ENCODE results near the gene PIGM.
"Not testable (repeated sequence)": the region's sequence is repeated elsewhere in the genome, so short reads cannot be mapped to it uniquely, and the experiment has no call there.

PIGM gene

DNA sequence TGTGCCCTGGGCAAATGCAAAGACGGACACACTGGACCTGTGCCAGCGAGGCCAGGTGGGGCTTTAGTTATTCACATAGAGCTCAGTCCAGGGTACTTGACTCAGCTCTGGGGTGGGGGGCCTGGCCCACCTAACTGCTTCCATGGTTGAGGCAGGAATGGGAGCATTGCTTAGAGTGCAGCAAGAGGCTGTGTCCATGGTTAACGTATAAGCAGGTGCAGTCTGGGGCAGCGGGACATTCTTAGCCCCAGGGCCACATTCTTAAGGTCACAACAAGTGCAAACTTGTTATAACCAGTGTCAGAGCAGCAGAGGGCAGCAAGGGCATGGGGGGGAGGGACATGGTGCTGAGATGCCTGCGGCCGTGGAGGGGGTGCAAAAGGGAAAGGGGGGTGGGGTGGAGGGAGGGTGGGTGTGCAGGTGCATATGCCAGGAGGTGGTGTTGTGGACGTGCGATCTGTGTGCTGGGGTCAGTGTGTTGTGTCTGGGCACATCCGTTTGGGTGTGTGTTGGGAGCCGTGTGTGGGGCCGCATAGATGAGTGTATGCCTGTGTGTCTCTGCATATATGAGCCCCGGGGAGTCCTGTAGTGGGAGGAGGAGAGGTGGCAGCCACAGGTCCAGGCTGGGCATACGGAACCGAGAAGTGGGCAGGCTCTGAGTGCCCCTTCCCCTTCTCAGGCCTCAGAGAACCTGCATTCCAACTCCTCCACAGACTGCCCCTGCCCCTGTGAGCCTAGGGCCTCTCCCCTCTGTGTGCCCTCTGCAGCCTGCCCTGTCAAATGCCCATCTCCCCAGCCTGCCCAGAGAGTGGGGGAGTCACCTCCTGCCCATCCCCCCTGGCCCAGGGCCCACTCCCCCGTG is 29.8 kb upstream of the PIGM start:
- H3K4me3 ChIP-seq (ENCODE audit: low read depth, low read length) = no peak overlapping the region
- in situ Hi-C loops (cut with HindIII; ENCODE audit: low sequenced_read_pairs) = no loop called here

DNA sequence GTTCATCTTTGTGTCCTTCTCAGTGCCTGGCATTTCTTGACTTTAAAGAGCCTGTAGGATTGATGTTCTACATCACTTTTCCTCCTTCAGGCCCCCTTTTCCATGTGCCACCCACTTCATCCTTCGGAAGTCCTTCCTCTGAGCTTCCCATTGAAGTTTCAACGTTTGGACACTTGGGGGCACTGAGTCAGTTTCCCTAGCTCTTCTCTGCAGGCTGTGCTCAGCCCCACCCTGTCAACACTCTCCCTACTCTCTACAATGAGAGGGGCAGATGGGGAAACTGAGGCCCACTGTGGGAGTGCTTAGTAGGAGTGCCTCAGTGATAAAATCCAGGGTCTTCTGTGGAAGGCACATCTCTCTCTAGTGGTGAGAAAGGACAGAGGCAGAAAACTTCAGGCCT is 26.3 kb upstream of the PIGM start:
- in situ Hi-C loops (cut with HindIII; ENCODE audit: low sequenced_read_pairs) = no loop called here
- TF ChIP-seq, protein P1, sequence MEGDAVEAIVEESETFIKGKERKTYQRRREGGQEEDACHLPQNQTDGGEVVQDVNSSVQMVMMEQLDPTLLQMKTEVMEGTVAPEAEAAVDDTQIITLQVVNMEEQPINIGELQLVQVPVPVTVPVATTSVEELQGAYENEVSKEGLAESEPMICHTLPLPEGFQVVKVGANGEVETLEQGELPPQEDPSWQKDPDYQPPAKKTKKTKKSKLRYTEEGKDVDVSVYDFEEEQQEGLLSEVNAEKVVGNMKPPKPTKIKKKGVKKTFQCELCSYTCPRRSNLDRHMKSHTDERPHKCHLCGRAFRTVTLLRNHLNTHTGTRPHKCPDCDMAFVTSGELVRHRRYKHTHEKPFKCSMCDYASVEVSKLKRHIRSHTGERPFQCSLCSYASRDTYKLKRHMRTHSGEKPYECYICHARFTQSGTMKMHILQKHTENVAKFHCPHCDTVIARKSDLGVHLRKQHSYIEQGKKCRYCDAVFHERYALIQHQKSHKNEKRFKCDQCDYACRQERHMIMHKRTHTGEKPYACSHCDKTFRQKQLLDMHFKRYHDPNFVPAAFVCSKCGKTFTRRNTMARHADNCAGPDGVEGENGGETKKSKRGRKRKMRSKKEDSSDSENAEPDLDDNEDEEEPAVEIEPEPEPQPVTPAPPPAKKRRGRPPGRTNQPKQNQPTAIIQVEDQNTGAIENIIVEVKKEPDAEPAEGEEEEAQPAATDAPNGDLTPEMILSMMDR (IDR thresholded peaks at IDR 0.05; ENCODE audit: low read depth, low read length, missing control alignments) = peak; percentile 50
- DNase-seq (ENCODE audit: low read depth) = no peak
- H3K4me3 ChIP-seq (ENCODE audit: low read depth, low read length) = no peak overlapping the region

More for the DNA sequence above, 29.8 kb upstream of the PIGM start:
- DNase-seq (ENCODE audit: low read depth) = no peak
- TF ChIP-seq, protein P1 (IDR thresholded peaks at IDR 0.05; ENCODE audit: low read depth, low read length, missing control alignments) = no peak

DNA sequence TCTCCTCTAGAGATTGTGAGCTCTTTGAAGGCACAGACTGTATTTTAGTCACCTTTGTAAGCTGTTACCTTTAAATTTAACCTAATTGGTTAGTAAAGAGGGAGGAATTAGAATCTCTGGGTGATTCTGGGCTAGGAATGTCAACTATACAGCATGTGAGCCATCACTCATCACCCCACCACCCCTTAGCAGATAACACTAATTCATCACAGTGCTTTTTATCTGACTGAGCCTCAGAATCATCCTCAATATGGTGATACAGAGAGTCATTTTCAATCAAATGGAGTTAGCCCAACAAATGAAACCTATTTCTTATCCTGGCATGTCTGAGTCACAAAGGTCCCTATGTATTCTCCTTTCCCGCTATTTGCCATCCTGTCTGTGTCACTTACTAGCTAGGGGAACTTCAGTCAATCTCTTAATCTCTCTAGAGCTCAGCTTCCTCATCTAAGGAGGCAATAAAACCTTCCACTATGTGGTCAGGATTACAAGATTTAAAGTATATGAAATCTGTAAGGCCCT is 24.9 kb upstream of the PIGM start:
- TF ChIP-seq, protein P1 (IDR thresholded peaks at IDR 0.05; ENCODE audit: low read depth, low read length, missing control alignments) = no peak
- DNase-seq (ENCODE audit: low read depth) = no peak
- no peak overlapping the region for H3K4me3 ChIP-seq (ENCODE audit: low read depth, low read length)
- in situ Hi-C loops (cut with HindIII; ENCODE audit: low sequenced_read_pairs) = no loop called here

DNA sequence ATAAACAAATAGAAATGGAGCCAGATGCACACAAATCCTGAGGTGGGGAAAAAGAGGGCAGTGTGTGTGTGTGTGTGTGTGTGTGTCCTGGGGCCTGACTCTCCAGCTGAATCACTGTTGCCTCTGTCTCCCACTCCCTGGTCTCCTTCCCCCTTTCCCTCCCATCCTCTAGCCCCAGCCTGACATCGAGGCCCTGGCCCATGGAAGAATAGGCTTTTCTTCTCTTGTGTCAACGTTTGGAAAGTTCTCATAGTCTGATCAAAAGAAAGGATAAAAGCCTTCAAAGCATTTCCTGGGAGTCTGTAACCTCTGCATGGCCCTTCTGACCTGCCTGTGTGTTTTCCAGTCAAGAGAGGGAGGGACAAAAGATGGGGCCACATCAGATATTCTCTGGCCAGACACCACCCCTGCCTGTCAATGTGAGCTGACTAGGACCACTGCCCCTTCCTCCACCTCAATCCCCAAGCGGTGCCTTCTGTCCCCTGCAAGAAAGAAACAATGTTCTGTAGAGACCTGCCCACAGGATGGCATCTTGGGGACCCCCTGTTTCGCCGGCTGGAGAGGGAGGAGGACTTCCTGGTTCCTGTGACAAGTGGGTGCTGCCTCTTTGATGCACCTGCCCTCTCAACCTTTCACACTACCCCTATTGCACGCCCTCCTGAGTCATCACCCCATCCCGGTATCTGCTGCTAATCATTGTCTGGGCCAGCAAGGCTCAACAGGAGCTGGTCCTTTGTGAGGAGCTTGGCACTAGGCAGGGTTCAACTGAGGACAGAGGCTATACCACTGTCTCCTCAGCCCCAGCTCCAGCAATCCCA is 22.0 kb upstream of the PIGM start:
- DNase-seq (ENCODE audit: low read depth) = no peak
- TF ChIP-seq, protein P1 (IDR thresholded peaks at IDR 0.05; ENCODE audit: low read depth, low read length, missing control alignments) = no peak
- no peak overlapping the region for H3K4me3 ChIP-seq (ENCODE audit: low read depth, low read length)
- in situ Hi-C loops (cut with HindIII; ENCODE audit: low sequenced_read_pairs) = no loop called here

DNA sequence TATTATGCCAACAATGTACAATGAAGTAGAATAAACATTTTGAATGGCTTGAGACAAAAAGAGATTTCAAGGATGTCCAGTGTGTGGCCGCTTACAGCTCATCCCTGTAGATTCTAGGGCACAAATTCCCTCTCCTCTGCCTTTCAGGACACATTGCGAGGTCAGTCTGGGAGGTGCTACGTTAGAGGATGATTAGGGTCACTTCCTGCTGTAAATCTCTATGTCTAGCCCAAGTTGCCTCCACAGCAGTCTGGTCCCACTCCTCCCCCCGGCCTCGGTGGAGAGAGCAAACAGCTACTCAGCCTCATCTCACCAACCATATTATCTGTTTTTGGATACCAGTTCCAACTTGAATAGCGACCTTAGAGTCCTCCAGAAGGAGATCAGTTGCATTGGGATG is 21.1 kb upstream of the PIGM start:
- DNase-seq (ENCODE audit: low read depth) = no peak
- in situ Hi-C loops (cut with HindIII; ENCODE audit: low sequenced_read_pairs) = no loop called here
- H3K4me3 ChIP-seq (ENCODE audit: low read depth, low read length) = no peak overlapping the region
- TF ChIP-seq, protein P1 (IDR thresholded peaks at IDR 0.05; ENCODE audit: low read depth, low read length, missing control alignments) = no peak

DNA sequence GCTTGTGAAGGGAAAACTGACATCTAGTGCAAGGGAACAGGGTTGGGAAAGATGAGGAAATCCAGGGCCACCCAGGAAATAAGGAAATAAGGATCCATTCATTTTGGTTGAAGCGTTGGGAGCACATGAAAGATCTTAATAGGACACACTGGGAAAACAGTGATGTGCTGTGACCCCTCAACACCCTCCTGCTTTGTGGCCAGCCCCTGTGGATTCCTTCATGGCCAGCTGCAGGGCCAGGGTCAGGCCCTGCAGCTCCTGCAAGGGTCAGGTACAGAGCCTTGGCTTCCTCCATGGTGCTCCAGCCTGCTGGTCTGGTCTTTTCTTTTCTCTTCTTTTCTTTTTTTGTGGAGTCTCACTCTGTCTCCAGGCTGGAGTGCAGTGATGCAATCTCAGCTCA is 18.8 kb upstream of the PIGM start:
- in situ Hi-C loops (cut with HindIII; ENCODE audit: low sequenced_read_pairs) = no loop called here
- TF ChIP-seq, protein P1 (IDR thresholded peaks at IDR 0.05; ENCODE audit: low read depth, low read length, missing control alignments) = no peak
- no peak overlapping the region for H3K4me3 ChIP-seq (ENCODE audit: low read depth, low read length)
- DNase-seq (ENCODE audit: low read depth) = no peak

DNA sequence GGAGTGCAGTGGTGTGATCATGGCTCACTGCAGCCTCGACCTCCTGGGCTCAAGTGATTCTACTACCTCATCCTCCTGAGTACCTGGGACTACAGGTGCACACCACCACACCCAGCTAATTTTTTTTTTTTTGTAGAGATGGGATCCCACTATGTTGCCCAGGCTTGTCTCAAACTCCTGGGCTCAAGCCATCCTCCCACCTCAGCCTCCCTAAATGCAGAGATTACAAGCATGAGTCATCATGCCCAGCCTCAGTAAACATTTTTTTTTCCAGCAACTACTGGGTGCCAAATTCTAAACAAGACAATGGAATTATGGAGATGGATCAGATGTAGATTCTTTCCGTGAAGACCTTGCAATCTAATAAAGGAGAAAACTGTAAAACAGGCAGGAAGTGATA is 18.4 kb upstream of the PIGM start:
- H3K4me3 ChIP-seq (ENCODE audit: low read depth, low read length); in situ Hi-C loops (cut with HindIII; ENCODE audit: low sequenced_read_pairs); DNase-seq (ENCODE audit: low read depth): not testable (repeated sequence)
